GM12878 (cell line): ENCODE results near the gene IFITM5.

Experiments used
- ATF7 ChIP-seq: fragments of 450-650 bp; IDR thresholded peaks from 2 replicates; pipeline ENCODE4 v1.6.1; 2016; ENCODE audit warnings: low read depth, mild to moderate bottlenecking
- CTCF ChIP-seq, 3 experiments: IDR thresholded peaks in 2 of 3; conservative IDR thresholded peaks in 1 of 3; 2 replicates each; pipeline ENCODE4 v1.5.1; 2011; ENCODE audit warnings: low read depth in 3 of 3, low read length in 3 of 3, mild to moderate bottlenecking in 3 of 3, control low read depth in 2 of 3, moderate library complexity in 2 of 3, inconsistent platforms in 1 of 3, mixed read lengths in 1 of 3; ENCODE audit not compliant: control insufficient read depth in 2 of 3, insufficient read depth in 1 of 3; ENCODE audit errors: extremely low read depth in 1 of 3
- PKNOX1 ChIP-seq: fragments of 450-650 bp; IDR thresholded peaks from 2 replicates; pipeline ENCODE4 v1.6.1; 2016; ENCODE audit warnings: mild to moderate bottlenecking
- YY1 ChIP-seq: IDR thresholded peaks from 2 replicates; pipeline ENCODE4 v1.6.1; 2011; ENCODE audit warnings: low read depth, mild to moderate bottlenecking, low read length

- TF ChIP-seq CTCF (IDR thresholded peaks at IDR 0.05 in 2 of 3, conservative IDR thresholded peaks at IDR 0.05 in 1 of 3; ENCODE audit: control insufficient read depth in 2 of 3, extremely low read depth in 1 of 3, insufficient read depth in 1 of 3, low read depth in 3 of 3, low read length in 3 of 3) (no peak), ATF7 (no peak), YY1 (no peak), PKNOX1 (no peak)
These were observed 15.7 kb upstream of the IFITM5 start for GRCh38 chr11:315051-315481.
